PFSK-1 (cell line): ENCODE data around the gene CFAP70.

Experiments used
- FOXP2 ChIP-seq: optimal IDR thresholded peaks from 2 replicates; pipeline ENCODE3; 2011; ENCODE audit warnings: borderline replicate concordance, control low read depth, inconsistent platforms; ENCODE audit not compliant: insufficient read depth; ENCODE audit errors: extremely low read length, extremely low read depth
- POLR2AphosphoS5 ChIP-seq: IDR thresholded peaks from 2 replicates; pipeline ENCODE4 v1.6.1; 2012; ENCODE audit warnings: low read depth, mild to moderate bottlenecking, control low read depth, low read length, moderate library complexity
- SIN3A ChIP-seq: IDR thresholded peaks from 2 replicates; pipeline ENCODE4 v1.6.1; 2012; ENCODE audit warnings: mild to moderate bottlenecking, low read length, moderate library complexity, borderline replicate concordance; ENCODE audit not compliant: insufficient read depth
- TAF1 ChIP-seq: IDR thresholded peaks from 2 replicates; pipeline ENCODE4 v1.6.1; 2012; ENCODE audit warnings: low read length, control low read depth, borderline replicate concordance; ENCODE audit not compliant: insufficient read depth
- TF ChIP-seq, protein P1 (sequence below), 2 experiments: IDR thresholded peaks; 2 replicates each; pipeline versions ENCODE4 v1.6.1 to v1.8.0; 2011 to 2012; ENCODE audit warnings: low read depth in 2 of 2, low read length in 2 of 2, control low read depth in 1 of 2, inconsistent platforms in 1 of 2, mild to moderate bottlenecking in 1 of 2, moderate library complexity in 1 of 2; ENCODE audit not compliant: insufficient read depth in 1 of 2

DNA sequence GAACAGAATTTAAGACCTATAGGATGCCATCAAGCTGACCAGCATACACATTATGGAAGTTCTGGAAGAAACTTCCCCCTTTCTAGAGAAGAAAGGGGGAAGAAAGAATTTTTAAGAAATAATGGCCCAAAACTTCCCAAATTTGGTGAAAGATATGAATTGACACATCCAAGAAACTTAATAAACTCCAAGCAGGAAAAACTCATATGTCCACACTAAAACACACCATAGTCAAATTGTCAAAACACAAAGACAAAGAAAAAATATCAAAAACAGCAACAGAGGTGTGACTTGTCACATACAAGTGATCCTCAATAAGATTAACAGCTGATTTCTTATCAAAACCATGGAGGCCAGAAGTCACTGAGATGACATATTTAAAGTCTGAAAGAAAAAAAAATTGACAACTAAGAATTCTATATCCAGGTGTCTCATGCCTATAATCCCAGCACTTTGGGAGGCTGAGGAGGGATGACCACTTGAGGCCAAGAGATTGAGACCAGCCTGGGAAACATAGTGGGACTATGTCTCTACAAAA, 52.4 kb downstream of the CFAP70 start:
- TF ChIP-seq, protein P1, sequence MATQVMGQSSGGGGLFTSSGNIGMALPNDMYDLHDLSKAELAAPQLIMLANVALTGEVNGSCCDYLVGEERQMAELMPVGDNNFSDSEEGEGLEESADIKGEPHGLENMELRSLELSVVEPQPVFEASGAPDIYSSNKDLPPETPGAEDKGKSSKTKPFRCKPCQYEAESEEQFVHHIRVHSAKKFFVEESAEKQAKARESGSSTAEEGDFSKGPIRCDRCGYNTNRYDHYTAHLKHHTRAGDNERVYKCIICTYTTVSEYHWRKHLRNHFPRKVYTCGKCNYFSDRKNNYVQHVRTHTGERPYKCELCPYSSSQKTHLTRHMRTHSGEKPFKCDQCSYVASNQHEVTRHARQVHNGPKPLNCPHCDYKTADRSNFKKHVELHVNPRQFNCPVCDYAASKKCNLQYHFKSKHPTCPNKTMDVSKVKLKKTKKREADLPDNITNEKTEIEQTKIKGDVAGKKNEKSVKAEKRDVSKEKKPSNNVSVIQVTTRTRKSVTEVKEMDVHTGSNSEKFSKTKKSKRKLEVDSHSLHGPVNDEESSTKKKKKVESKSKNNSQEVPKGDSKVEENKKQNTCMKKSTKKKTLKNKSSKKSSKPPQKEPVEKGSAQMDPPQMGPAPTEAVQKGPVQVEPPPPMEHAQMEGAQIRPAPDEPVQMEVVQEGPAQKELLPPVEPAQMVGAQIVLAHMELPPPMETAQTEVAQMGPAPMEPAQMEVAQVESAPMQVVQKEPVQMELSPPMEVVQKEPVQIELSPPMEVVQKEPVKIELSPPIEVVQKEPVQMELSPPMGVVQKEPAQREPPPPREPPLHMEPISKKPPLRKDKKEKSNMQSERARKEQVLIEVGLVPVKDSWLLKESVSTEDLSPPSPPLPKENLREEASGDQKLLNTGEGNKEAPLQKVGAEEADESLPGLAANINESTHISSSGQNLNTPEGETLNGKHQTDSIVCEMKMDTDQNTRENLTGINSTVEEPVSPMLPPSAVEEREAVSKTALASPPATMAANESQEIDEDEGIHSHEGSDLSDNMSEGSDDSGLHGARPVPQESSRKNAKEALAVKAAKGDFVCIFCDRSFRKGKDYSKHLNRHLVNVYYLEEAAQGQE (IDR thresholded peaks at IDR 0.05; ENCODE audit: insufficient read depth in 1 of 2, low read depth in 2 of 2, low read length in 2 of 2) = no peak
- TF ChIP-seq POLR2AphosphoS5 (no peak), FOXP2 (no peak), TAF1 (no peak), SIN3A (no peak)
